ENCODE data around the gene MARCHF3.
"Not testable (repeated sequence)": the region's sequence is repeated elsewhere in the genome, so short reads cannot be mapped to it uniquely, and the experiment has no call there.

The MARCHF3 gene

GRCh38 chr5:126959188-126959587 is 71.2 kb downstream of the MARCHF3 start:
- no peak for DNase-seq

GRCh38 chr5:126956991-126957390 is 73.4 kb downstream of the MARCHF3 start:
- DNase-seq = no peak

DNA sequence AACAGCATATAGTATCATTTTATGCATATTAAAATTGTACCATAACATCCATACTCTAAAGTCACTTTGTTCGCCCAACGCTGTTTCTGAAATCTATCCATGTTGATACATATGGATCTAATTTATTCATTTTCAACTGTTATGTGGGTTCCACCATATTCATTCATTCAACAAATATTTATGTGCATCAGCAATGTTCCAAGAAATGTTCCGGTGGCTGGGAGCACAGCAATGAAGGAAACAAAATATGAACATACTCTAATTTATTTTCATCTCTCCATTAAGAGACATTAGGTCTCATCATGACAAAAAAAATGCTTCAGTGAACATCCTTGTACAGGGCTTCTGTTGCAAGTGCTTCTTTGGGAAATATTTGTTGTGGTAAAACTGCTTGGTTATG is 75.4 kb downstream of the MARCHF3 start:
- no peak for DNase-seq

DNA sequence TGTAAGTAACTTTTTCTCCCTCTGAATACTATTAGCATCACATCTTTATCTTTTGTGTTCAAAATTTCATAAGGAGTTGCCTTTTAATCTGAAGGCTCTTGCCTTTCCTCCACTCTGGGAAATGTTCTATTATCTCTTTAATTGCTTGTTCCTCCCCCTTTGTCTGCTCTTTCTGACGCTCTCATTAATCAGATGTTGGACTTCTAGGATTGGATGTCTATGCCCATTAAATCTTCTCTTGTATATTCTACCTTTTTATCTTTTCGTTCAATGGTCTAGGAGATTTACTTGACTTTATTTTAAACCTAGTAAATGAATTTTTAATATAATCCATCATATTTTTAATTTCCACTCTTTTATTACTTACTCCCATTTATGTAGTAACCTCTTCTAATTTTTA is 76.7 kb downstream of the MARCHF3 start:
- no peak for DNase-seq

- DNase-seq = no peak
These were observed 80.9 kb downstream of the MARCHF3 start for GRCh38 chr5:126949475-126949874.

- no peak for DNase-seq
These were observed 81.9 kb downstream of the MARCHF3 start for GRCh38 chr5:126948453-126948852.

- DNase-seq = no peak
These were observed 82.4 kb downstream of the MARCHF3 start for GRCh38 chr5:126948011-126948355.

DNA sequence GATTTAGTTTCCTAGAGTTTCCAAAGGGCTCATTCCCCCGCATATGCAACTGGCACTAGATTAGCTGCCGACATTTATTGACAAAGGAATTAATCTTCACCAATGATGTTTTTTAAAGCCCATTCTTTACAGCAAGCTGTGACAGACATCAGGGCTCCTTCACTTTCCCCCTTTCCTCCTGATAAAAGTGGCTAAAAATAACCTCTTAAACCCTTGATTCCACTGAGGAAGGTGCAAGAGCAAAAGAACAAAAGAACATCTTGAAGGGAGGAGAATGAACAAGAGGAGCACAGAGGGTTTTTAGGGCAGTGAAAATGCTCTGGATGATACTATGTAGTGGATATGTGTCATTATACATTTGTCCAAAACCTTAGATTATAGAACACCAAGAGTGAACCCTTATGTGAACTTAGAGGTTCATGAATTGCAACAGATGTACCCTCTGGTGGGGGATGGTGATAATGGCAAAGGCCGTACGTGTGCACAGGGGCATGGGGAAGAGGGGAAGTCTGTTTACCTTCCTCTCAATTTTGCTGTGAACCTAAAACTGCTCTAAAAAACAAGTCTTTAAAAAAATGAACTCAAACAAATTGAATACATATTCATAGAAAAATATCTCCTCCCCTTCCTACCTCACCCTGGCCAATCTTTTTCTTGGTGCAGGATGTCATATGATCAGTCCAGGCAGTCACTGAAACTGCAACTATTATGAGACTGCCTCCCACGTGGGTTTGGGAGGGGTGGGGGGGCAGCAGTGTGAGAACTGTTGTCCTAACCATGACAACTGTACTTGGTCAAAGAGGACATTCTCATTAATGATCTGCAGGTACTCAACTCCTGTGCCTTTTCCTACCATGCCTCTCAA is 83.0 kb downstream of the MARCHF3 start:
- no peak for DNase-seq

DNA sequence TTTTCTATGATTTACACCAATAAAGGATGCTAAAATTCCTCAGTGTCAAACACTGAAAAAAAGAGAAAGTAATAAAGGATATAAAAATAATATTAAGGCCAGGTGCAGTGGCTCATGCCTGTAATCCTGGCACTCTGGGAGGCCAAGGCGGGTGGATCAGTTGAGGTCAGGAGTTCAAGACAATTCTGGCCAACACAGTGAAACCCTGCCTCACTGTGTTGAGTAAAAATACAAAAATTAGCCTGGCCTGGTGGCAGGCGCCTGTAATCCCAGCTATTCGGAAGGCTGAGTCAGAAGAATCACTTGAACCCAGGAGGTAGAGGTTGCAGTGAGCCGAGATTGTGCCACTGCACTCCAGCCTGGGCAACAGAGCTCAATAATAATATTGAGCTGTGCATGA is 87.5 kb downstream of the MARCHF3 start:
- DNase-seq = not testable (repeated sequence)

GRCh38 chr5:126941403-126941802 is 89.0 kb downstream of the MARCHF3 start:
- DNase-seq = no peak

DNA sequence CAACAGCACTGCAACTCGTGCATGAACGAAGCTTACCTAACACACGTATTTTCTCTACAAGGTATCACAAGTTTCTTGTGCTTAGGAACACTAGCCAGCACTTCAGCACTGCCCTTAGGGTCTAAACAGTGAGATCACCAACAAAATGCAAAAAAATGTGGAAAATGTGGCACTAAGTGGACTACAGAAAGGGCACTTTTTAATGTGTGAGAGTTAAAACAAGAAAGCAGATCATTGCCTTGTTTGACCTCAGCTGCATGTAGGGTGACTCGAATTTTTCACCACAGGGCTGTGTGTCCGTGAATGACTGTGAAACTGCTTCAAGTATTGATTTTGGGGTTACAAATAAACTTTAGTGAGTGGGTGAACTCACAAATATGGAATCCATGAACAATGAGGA is 90.5 kb downstream of the MARCHF3 start:
- no peak for DNase-seq

GRCh38 chr5:126938466-126938865 is 91.9 kb downstream of the MARCHF3 start:
- no peak for DNase-seq

DNA sequence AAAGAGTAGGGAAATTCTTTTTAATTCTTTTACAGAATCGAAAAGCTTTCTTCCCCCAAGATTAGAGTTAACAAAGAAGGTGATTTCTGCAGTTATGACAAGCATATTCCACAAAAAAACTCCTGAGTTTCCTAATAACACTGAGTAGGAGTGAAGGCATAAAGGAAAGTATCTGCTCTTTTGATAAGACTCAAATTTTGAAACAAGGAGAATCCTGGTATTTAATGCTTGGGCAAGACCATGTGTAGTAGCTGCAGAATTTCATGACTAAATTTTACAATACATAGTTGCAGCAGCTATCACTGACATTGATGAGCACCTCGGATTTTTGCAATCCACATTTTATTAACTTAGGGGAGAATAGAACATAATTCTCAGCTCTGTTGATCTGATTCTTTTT is 92.6 kb downstream of the MARCHF3 start:
- DNase-seq = no peak

DNA sequence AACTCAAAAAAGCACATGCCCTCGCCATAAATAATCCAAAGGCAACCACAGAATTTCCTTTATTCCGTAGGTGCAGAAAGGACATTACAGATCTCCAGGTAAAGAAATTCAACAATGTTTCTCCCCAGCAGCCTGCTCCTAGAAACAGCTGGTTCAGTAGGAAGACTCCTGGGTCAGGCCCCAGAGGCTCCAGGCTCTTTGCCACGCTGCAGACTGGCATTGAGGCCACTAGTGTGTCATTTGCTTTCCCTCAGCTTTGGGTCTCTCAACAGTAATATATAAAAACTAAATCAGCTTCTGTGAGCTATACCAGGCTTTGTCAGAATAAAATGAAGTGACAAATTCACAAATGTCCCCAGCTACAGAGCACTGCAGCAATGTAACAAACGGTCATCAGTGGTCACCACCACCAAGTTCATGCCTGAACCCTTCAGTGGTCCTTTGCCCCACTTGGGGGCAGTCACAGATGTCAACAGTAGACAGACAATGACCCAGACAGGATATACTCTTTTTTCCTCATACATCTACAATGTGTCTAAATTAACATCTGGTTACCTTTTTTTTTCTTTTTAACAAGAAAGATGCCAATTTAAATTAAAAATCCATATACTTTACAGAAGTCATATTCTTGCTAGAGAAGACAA is 93.5 kb downstream of the MARCHF3 start:
- DNase-seq = peak in 2 of 51 donors; percentile 11 to 15

- DNase-seq = no peak
These were observed 98.2 kb downstream of the MARCHF3 start for GRCh38 chr5:126931963-126932660.

DNA sequence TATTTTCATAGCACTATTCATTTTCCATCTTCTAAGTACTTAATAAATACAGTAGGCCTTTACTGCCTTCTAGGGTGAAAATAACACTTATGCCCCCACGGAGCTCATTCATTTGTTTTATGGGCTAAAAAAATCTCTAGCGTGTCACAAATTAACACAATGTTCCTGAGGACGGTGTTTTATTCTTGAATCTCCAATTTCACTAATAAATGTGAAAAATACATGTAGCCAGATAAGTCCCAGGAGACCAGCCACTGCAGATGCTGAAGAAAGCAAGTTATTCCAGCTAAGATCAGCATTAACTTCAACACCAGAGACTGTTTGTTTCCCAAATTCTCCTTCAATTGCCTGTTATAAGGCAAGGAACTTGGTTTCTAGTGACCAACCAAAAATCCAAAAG is 102.3 kb downstream of the MARCHF3 start:
- DNase-seq = no peak

- no peak for DNase-seq
These were observed 102.9 kb downstream of the MARCHF3 start for GRCh38 chr5:126927429-126927828.

DNA sequence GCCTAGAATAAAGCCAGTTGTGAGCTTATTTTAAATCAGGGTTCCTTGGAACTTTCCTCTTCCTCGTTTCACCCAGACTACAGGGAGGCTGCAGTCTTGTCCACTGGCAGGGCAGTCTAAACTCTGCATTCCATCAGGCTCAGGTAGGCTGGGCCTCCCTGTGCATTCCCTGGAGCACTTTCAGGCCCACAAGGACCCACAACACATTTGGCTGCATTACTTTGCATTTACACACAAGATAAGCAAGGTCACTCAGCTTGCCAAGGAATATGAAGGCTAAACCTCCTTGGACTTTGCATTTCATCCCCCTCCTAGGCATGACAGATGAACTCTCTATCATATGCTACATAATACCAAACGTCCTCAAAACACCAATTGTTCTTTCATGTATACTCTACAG is 104.2 kb downstream of the MARCHF3 start:
- DNase-seq = no peak

DNA sequence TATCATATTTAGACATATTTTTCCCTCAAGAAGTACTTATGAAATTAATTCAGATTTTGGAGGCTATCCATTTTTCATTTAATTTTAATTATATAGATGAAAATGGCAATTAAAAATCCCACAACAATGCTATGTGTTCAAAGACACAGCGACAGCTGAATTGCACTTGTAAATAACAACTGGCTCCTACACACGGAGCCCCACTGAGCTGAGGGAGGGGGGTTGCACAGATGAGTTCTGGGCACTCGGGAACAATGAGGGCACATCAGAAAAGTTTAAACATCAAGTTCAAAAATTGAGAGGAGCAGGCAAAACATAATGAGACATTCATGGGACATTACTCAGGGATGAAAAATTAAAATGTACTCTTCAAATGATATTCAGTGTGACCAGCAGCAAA is 104.9 kb downstream of the MARCHF3 start:
- DNase-seq = no peak

GRCh38 chr5:126924331-126925033 is 105.9 kb downstream of the MARCHF3 start:
- no peak for DNase-seq

- DNase-seq = no peak
These were observed 108.9 kb downstream of the MARCHF3 start for GRCh38 chr5:126921241-126922091.

Measured in hypothalamus (tissue), 51 donors.